Measurements from ENCODE around the gene TTC7B.
"Not testable (repeated sequence)": the region's sequence is repeated elsewhere in the genome, so short reads cannot be mapped to it uniquely, and the experiment has no call there.

The TTC7B gene

GRCh38 chr14:90828642-90829487 is 12.6 kb upstream of the TTC7B start:
- no peaks in the 10 kb centered on the region for H3K27me3 ChIP-seq (ENCODE audit: insufficient read depth, poor library complexity, severe bottlenecking)
- peak overlapping the region; percentile 20; the same call in 1 of the 2 replicates for H3K27ac ChIP-seq (replicated peaks)
- TF ChIP-seq SPI1 (IDR thresholded peaks at IDR 0.05; ENCODE audit: borderline replicate concordance, low read depth) (no peak), REST (IDR thresholded peaks at IDR 0.05; ENCODE audit: insufficient replicate concordance, low read depth) (no peak), GABPA (IDR thresholded peaks at IDR 0.05; ENCODE audit: low read depth) (no peak), CTCF (IDR thresholded peaks at IDR 0.05; ENCODE audit: insufficient read depth, low read length) (no peak), POLR2AphosphoS5 (IDR thresholded peaks at IDR 0.05; ENCODE audit: low read depth) (no peak)
- peak in 1 of 2 experiments; percentile 55 for DNase-seq (ENCODE audit: low read depth in 1 of 2, low spot score in 1 of 2)
- no peak overlapping the region for H3K4me3 ChIP-seq (replicated peaks; ENCODE audit: insufficient read depth, low read length)

GRCh38 chr14:90827919-90828610 is 11.8 kb upstream of the TTC7B start:
- H3K27ac ChIP-seq (replicated peaks): peak overlapping the region; percentile 20; the same call in 1 of the 2 replicates
- DNase-seq (ENCODE audit: low read depth in 1 of 2, low spot score in 1 of 2): peak; percentile 64 to 89
- TF ChIP-seq POLR2AphosphoS5 (IDR thresholded peaks at IDR 0.05; ENCODE audit: low read depth): no peak
- no peak for TF ChIP-seq CTCF (IDR thresholded peaks at IDR 0.05; ENCODE audit: insufficient read depth, low read length)
- TF ChIP-seq SPI1 (IDR thresholded peaks at IDR 0.05; ENCODE audit: borderline replicate concordance, low read depth): no peak; the same call in 1 of the 2 replicates
- TF ChIP-seq GABPA (IDR thresholded peaks at IDR 0.05; ENCODE audit: low read depth): no peak
- TF ChIP-seq REST (IDR thresholded peaks at IDR 0.05; ENCODE audit: insufficient replicate concordance, low read depth): no peak
- peak overlapping the region; percentile 33 for H3K4me3 ChIP-seq (replicated peaks; ENCODE audit: insufficient read depth, low read length)
- H3K27me3 ChIP-seq (ENCODE audit: insufficient read depth, poor library complexity, severe bottlenecking): no peaks in the 10 kb centered on the region

GRCh38 chr14:90823542-90823941 is 7.3 kb upstream of the TTC7B start:
- H3K27ac ChIP-seq (replicated peaks); DNase-seq (ENCODE audit: low read depth in 1 of 2, low spot score in 1 of 2); H3K4me3 ChIP-seq (replicated peaks; ENCODE audit: insufficient read depth, low read length); H3K27me3 ChIP-seq (ENCODE audit: insufficient read depth, poor library complexity, severe bottlenecking): not testable (repeated sequence)

- peak; percentile 21 to 63 for DNase-seq (ENCODE audit: low read depth in 1 of 2, low spot score in 1 of 2)
- H3K27ac ChIP-seq (replicated peaks): no peak overlapping the region
- H3K27me3 ChIP-seq (ENCODE audit: insufficient read depth, poor library complexity, severe bottlenecking): no peaks in the 10 kb centered on the region
- no peak for TF ChIP-seq REST (IDR thresholded peaks at IDR 0.05; ENCODE audit: insufficient replicate concordance, low read depth)
- no peak overlapping the region for H3K4me3 ChIP-seq (replicated peaks; ENCODE audit: insufficient read depth, low read length)
Measured at GRCh38 chr14:90820958-90821357, 4.7 kb upstream of the TTC7B start.

All from HL-60 (cell line).